Erythroblast (primary cell): ENCODE results near the gene TTC8.

Experiments
- GATA1 ChIP-seq: IDR thresholded peaks from 2 replicates; pipeline ENCODE4 v1.6.1; 2011; ENCODE audit warnings: low read depth, mild to moderate bottlenecking, control low read depth, low read length, moderate library complexity
- POLR2A ChIP-seq: IDR thresholded peaks from 2 replicates; pipeline ENCODE4 v1.6.1; 2011; ENCODE audit warnings: mild to moderate bottlenecking, low read length

GRCh38 chr14:88866305-88866704, 41.9 kb downstream of the TTC8 start:
- TF ChIP-seq POLR2A, result no peak
- TF ChIP-seq GATA1, result no peak
